Head of caudate nucleus (tissue), 42 donors: ENCODE data around the gene ID2.
A peak's percentile ranks its signal among the peaks of the same experiment; 100 is the strongest.

Source experiments
- DNase-seq, 42 donors: peaks; one replicate each; pipeline versions ENCODE4 v3.0.0 to v3.0.0-alpha.2; 2020 to 2021; ENCODE audit warnings: mixed read lengths in 7 of 42
- intact Hi-C: fragments of 100-400 bp; cut with DNase I; formaldehyde crosslinking; loops from one replicate; pipeline ENCODE4 v1.15.0; 2022

ID2 gene

GRCh38 chr2:8645176-8645831, 36.6 kb upstream of the ID2 start:
- intact Hi-C loops: no loop called here
- no peak for DNase-seq

- intact Hi-C loops: no loop called here
- no peak for DNase-seq
These were observed 35.0 kb upstream of the ID2 start for GRCh38 chr2:8646731-8647461.

- intact Hi-C loops: no loop called here
- DNase-seq: no peak
These were observed 34.4 kb upstream of the ID2 start for GRCh38 chr2:8647462-8647857.

GRCh38 chr2:8648441-8649213, 33.2 kb upstream of the ID2 start:
- intact Hi-C loops: no loop called here
- no peak for DNase-seq

GRCh38 chr2:8649718-8650117, 32.1 kb upstream of the ID2 start:
- intact Hi-C loops: no loop called here
- DNase-seq: no peak

GRCh38 chr2:8650256-8650655, 31.6 kb upstream of the ID2 start:
- intact Hi-C loops: no loop called here
- peak in 1 of 42 donors; percentile 8 for DNase-seq

- no peak for DNase-seq
- intact Hi-C loops: no loop called here
These were observed 29.0 kb upstream of the ID2 start for GRCh38 chr2:8652774-8653426.

- peak in 12 of 42 donors; percentile 14 to 67 (median 31) for DNase-seq
- intact Hi-C loops: no loop called here
These were observed 28.4 kb upstream of the ID2 start for GRCh38 chr2:8653485-8653884.

GRCh38 chr2:8654041-8654440, 27.8 kb upstream of the ID2 start:
- DNase-seq: peak in 1 of 42 donors; percentile 19

GRCh38 chr2:8654483-8654882, 27.4 kb upstream of the ID2 start:
- peak in 1 of 42 donors; percentile 15 for DNase-seq
- intact Hi-C loops: no loop called here

More at GRCh38 chr2:8654041-8654440, 27.8 kb upstream of the ID2 start:
- intact Hi-C loops: no loop called here

GRCh38 chr2:8656160-8656641, 25.7 kb upstream of the ID2 start:
- intact Hi-C loops: no loop called here
- no peak for DNase-seq

GRCh38 chr2:8656811-8657210, 25.0 kb upstream of the ID2 start:
- intact Hi-C loops: no loop called here

GRCh38 chr2:8657423-8658062, 24.3 kb upstream of the ID2 start:
- no peak for DNase-seq
- intact Hi-C loops: no loop called here

More at GRCh38 chr2:8656811-8657210, 25.0 kb upstream of the ID2 start:
- DNase-seq: no peak

GRCh38 chr2:8658064-8658862, 23.6 kb upstream of the ID2 start:
- intact Hi-C loops: no loop called here
- DNase-seq: no peak

- intact Hi-C loops: no loop called here
- DNase-seq: peak in 3 of 42 donors; percentile 1 to 5 (median 2)
These were observed 22.6 kb upstream of the ID2 start for GRCh38 chr2:8659092-8659734.

GRCh38 chr2:8659735-8660492, 21.9 kb upstream of the ID2 start:
- intact Hi-C loops: no loop called here
- DNase-seq: peak in 3 of 42 donors; percentile 1 to 36 (median 28)

GRCh38 chr2:8661235-8661634, 20.6 kb upstream of the ID2 start:
- intact Hi-C loops: no loop called here
- DNase-seq: peak in 2 of 42 donors; percentile 11 to 19
